Glomerular visceral epithelial cell (primary cell): ENCODE measurements around the gene C10orf71.

Experiments used
- DNase-seq: peaks from one replicate; pipeline ENCODE4 v3.0.0-alpha.2; 2016; ENCODE audit errors: extremely low spot score

Gene C10orf71

GRCh38 chr10:49298983-49299815, at the start of gene C10orf71:
TSS of gene C10orf71 (plus strand) at chr10:49299170. CDS start at chr10:49322546, 23,376 bp downstream.
- DNase-seq = no peak

- no peak for DNase-seq
These were observed 46.5 kb upstream of the C10orf71 start for GRCh38 chr10:49252313-49253034.

- DNase-seq = no peak
These were observed 45.5 kb upstream of the C10orf71 start for GRCh38 chr10:49253340-49253906.

GRCh38 chr10:49254150-49254549, 44.8 kb upstream of the C10orf71 start:
- DNase-seq = no peak

- DNase-seq = no peak
These were observed 44.2 kb upstream of the C10orf71 start for GRCh38 chr10:49254556-49255318.

GRCh38 chr10:49255883-49256282, 43.1 kb upstream of the C10orf71 start:
- DNase-seq = no peak

GRCh38 chr10:49257154-49257553, 41.8 kb upstream of the C10orf71 start:
- DNase-seq = no peak

- DNase-seq = no peak
These were observed 41.2 kb upstream of the C10orf71 start for GRCh38 chr10:49257626-49258349.

GRCh38 chr10:49258350-49258683, 40.7 kb upstream of the C10orf71 start:
- no peak for DNase-seq

GRCh38 chr10:49260644-49261296, 38.2 kb upstream of the C10orf71 start:
- DNase-seq = no peak

GRCh38 chr10:49263591-49263990, 35.4 kb upstream of the C10orf71 start:
- no peak for DNase-seq

- DNase-seq = no peak
These were observed 34.7 kb upstream of the C10orf71 start for GRCh38 chr10:49264177-49264677.

GRCh38 chr10:49265885-49266284, 33.1 kb upstream of the C10orf71 start:
- DNase-seq = no peak

- no peak for DNase-seq
These were observed 30.8 kb upstream of the C10orf71 start for GRCh38 chr10:49268185-49268584.

- DNase-seq = no peak
These were observed 29.4 kb upstream of the C10orf71 start for GRCh38 chr10:49269523-49269922.

- DNase-seq = no peak
These were observed 28.4 kb upstream of the C10orf71 start for GRCh38 chr10:49270565-49270964.

GRCh38 chr10:49271346-49271745, 27.6 kb upstream of the C10orf71 start:
- no peak for DNase-seq

GRCh38 chr10:49272251-49273081, 26.5 kb upstream of the C10orf71 start:
- DNase-seq = no peak

GRCh38 chr10:49273082-49273465, 25.9 kb upstream of the C10orf71 start:
- no peak for DNase-seq

- no peak for DNase-seq
These were observed 25.3 kb upstream of the C10orf71 start for GRCh38 chr10:49273626-49274025.
